C4-2B (cell line): Measurements from ENCODE around the gene TRIML1.

Experiments used
- H3K27ac ChIP-seq: fragments of 450-650 bp; 2 replicates; pipeline ENCODE4 v1.5.1; 2017
- CTCF ChIP-seq: fragments of 450-650 bp; conservative IDR thresholded peaks from 2 replicates; pipeline ENCODE4 v1.5.1; 2017; ENCODE audit warnings: mild to moderate bottlenecking
- ZFX ChIP-seq: fragments of 450-650 bp; IDR thresholded peaks from 2 replicates; pipeline ENCODE4 v1.6.1; 2017

Gene TRIML1

GRCh38 chr4:188139141-188139540 is at the start of gene TRIML1:
TSS of gene TRIML1 (plus strand) at chr4:188139441. CDS start at chr4:188139559, 118 bp downstream.
- no peak within 1 kb of the TSS for H3K27ac ChIP-seq
- TF ChIP-seq ZFX, result no peak
- no peak for TF ChIP-seq CTCF

- TF ChIP-seq ZFX (no peak), CTCF (no peak)
- no peak overlapping the region for H3K27ac ChIP-seq
Observed at GRCh38 chr4:188092824-188093223, 46.4 kb upstream of the TRIML1 start.

GRCh38 chr4:188106454-188106853 is 32.8 kb upstream of the TRIML1 start:
- no peak overlapping the region for H3K27ac ChIP-seq
- no peak for TF ChIP-seq CTCF
- no peak for TF ChIP-seq ZFX

GRCh38 chr4:188107931-188108843 is 31.1 kb upstream of the TRIML1 start:
- H3K27ac ChIP-seq, result no peak overlapping the region
- TF ChIP-seq ZFX, result no peak
- no peak for TF ChIP-seq CTCF

- H3K27ac ChIP-seq, result no peak within 1 kb of the TSS
- TF ChIP-seq ZFX (no peak), CTCF (no peak)
Observed at GRCh38 chr4:188109157-188109755, 30.0 kb upstream of the TRIML1 start, which contains the start of gene TRIML2. TSS of gene TRIML2 (minus strand) at chr4:188109603. CDS start at chr4:188105368, 4,235 bp downstream.

- TF ChIP-seq CTCF (no peak), ZFX (no peak)
- H3K27ac ChIP-seq, result no peak overlapping the region
Observed at GRCh38 chr4:188110036-188110435, 29.2 kb upstream of the TRIML1 start.
